HEK293T (cell line): ENCODE results near the gene SBNO2.

Experiments used
- CTCF ChIA-PET: fragments of 350-600 bp; formaldehyde crosslinking; extraction: SDS; loops from one replicate; lab custom pipeline; 2021; ENCODE audit warnings: antibody characterized with exemption, inconsistent platforms; lab: Yijun Ruan, JAX
- POLR2A ChIA-PET: fragments of 350-600 bp; formaldehyde crosslinking; extraction: SDS; loops from one replicate; lab custom pipeline; 2020; ENCODE audit warnings: antibody characterized with exemption, inconsistent platforms; lab: Yijun Ruan, JAX
- DNase-seq: peaks from one replicate; pipeline ENCODE4 v3.0.0; 2012; ENCODE audit warnings: mixed read lengths; ENCODE audit errors: extremely low spot score
- ARNT ChIP-seq: fragments of 450-650 bp; IDR thresholded peaks from 2 replicates; pipeline ENCODE4 v1.6.1; 2017; ENCODE audit warnings: mild to moderate bottlenecking
- BHLHE40 ChIP-seq: fragments of 450-650 bp; IDR thresholded peaks from 2 replicates; pipeline ENCODE4 v1.6.1; 2016; ENCODE audit warnings: mild to moderate bottlenecking, moderate library complexity, borderline replicate concordance
- CTBP1 ChIP-seq: fragments of 450-650 bp; IDR thresholded peaks from 2 replicates; pipeline ENCODE4 v1.6.1; 2016; ENCODE audit warnings: borderline replicate concordance
- ELF4 ChIP-seq: fragments of 450-650 bp; IDR thresholded peaks from 2 replicates; pipeline ENCODE4 v1.6.1; 2017; ENCODE audit warnings: antibody characterized with exemption
- FOXA1 ChIP-seq: fragments of 450-650 bp; IDR thresholded peaks from 2 replicates; pipeline ENCODE4 v1.6.1; 2016; ENCODE audit warnings: mild to moderate bottlenecking
- FOXK2 ChIP-seq: fragments of 450-650 bp; IDR thresholded peaks from 2 replicates; pipeline ENCODE4 v1.6.1; 2016; ENCODE audit warnings: mild to moderate bottlenecking
- FOXM1 ChIP-seq: fragments of 450-650 bp; IDR thresholded peaks from 2 replicates; pipeline ENCODE4 v1.6.1; 2017; ENCODE audit warnings: mild to moderate bottlenecking, borderline replicate concordance
- HDGF ChIP-seq: fragments of 450-650 bp; IDR thresholded peaks from 2 replicates; pipeline ENCODE4 v1.6.1; 2017; ENCODE audit warnings: antibody characterized with exemption, borderline replicate concordance
- L3MBTL2 ChIP-seq: fragments of 450-650 bp; conservative IDR thresholded peaks from 2 replicates; pipeline ENCODE4 v1.6.1; 2016; ENCODE audit warnings: mild to moderate bottlenecking
- LEF1 ChIP-seq: fragments of 450-650 bp; IDR thresholded peaks from 2 replicates; pipeline ENCODE4 v1.6.1; 2017; ENCODE audit warnings: mild to moderate bottlenecking, borderline replicate concordance
- NFRKB ChIP-seq: fragments of 450-650 bp; IDR thresholded peaks from 2 replicates; pipeline ENCODE4 v1.6.1; 2016; ENCODE audit warnings: mild to moderate bottlenecking, moderate library complexity
- PKNOX1 ChIP-seq: fragments of 450-650 bp; IDR thresholded peaks from 2 replicates; pipeline ENCODE4 v1.6.1; 2016
- SP1 ChIP-seq: fragments of 450-650 bp; IDR thresholded peaks from 2 replicates; pipeline ENCODE4 v1.6.1; 2017
- SUZ12 ChIP-seq: fragments of 450-650 bp; IDR thresholded peaks from 2 replicates; pipeline ENCODE4 v1.6.1; 2016; ENCODE audit warnings: mild to moderate bottlenecking
- TARDBP ChIP-seq: fragments of 450-650 bp; IDR thresholded peaks from 2 replicates; pipeline ENCODE4 v1.6.1; 2016
- ZNF384 ChIP-seq: fragments of 450-650 bp; IDR thresholded peaks from 2 replicates; pipeline ENCODE4 v1.6.1; 2016

SBNO2 gene

GRCh38 chr19:1122972-1123363, 51.1 kb downstream of the SBNO2 start:
- POLR2A ChIA-PET: interaction anchor here (0.8 to 1.2 kb wide), 3 partner anchors 19 to 146 kb away, joined by 3 to 4 read pairs (median 3); partner anchors contain the start of genes ARHGAP45 and GPX4
- DNase-seq: peak; percentile 98
- TF ChIP-seq LEF1 (no peak), FOXM1 (no peak), SP1 (peak; percentile 100), ELF4 (no peak), L3MBTL2 (no peak)

GRCh38 chr19:1122021-1122971, 51.8 kb downstream of the SBNO2 start:
- no peak for DNase-seq
- ChIA-PET POLR2A (interaction anchor here (0.8 to 1.2 kb wide), 3 partner anchors 18 to 147 kb away, joined by 3 to 4 read pairs (median 3); partner anchors contain the start of genes ARHGAP45 and GPX4), CTCF (interaction anchor here (1.0 kb wide), 1 partner anchor 9 kb away, joined by 3 read pairs; no protein-coding TSS in a partner anchor)
- TF ChIP-seq CTBP1 (no peak), FOXA1 (no peak), FOXK2 (no peak), FOXM1 (no peak), HDGF (no peak), ELF4 (no peak), LEF1 (no peak), SP1 (no peak), PKNOX1 (no peak), BHLHE40 (no peak), ARNT (no peak), TARDBP (no peak), SUZ12 (no peak), NFRKB (no peak), L3MBTL2 (no peak), ZNF384 (no peak)

More at GRCh38 chr19:1122972-1123363, 51.1 kb downstream of the SBNO2 start:
- CTCF ChIA-PET: interaction anchor here (1.0 to 1.1 kb wide), 2 partner anchors 9 to 91 kb away, joined by 3 to 5 read pairs; no protein-coding TSS in a partner anchor

- ChIA-PET CTCF (no interaction called here), POLR2A (no interaction called here)
- DNase-seq: no peak
- no peak for TF ChIP-seq LEF1
- TF ChIP-seq CTBP1: no peak
- no peak for TF ChIP-seq SUZ12
- TF ChIP-seq FOXM1: no peak
These were observed 52.7 kb downstream of the SBNO2 start for GRCh38 chr19:1121395-1121794.

GRCh38 chr19:1119475-1120217, 54.4 kb downstream of the SBNO2 start:
- no peak for DNase-seq
- ChIA-PET POLR2A (interaction anchor here (1.4 kb wide), 1 partner anchor 149 kb away, joined by 3 read pairs; no protein-coding TSS in a partner anchor), CTCF (no interaction called here)
- TF ChIP-seq PKNOX1 (no peak), FOXM1 (no peak), NFRKB (no peak), ZNF384 (no peak), FOXK2 (no peak), FOXA1 (no peak), ELF4 (no peak), TARDBP (no peak), ARNT (no peak), HDGF (no peak)

- TF ChIP-seq TARDBP (no peak), SP1 (no peak), BHLHE40 (no peak), ARNT (no peak), PKNOX1 (no peak), L3MBTL2 (no peak), HDGF (no peak), SUZ12 (no peak), NFRKB (no peak)
- POLR2A ChIA-PET: interaction anchor here (1.4 kb wide), 1 partner anchor 150 kb away, joined by 3 read pairs; no protein-coding TSS in a partner anchor
- no peak for DNase-seq
- CTCF ChIA-PET: no interaction called here
These were observed 55.1 kb downstream of the SBNO2 start for GRCh38 chr19:1118999-1119398.

- CTCF ChIA-PET: no interaction called here
- TF ChIP-seq L3MBTL2: no peak
- no peak for TF ChIP-seq BHLHE40
- TF ChIP-seq CTBP1: no peak
- no peak for TF ChIP-seq FOXM1
- no peak for TF ChIP-seq NFRKB
- no peak for TF ChIP-seq ARNT
- TF ChIP-seq HDGF: no peak
- TF ChIP-seq PKNOX1: no peak
- no peak for TF ChIP-seq LEF1
- TF ChIP-seq ZNF384: no peak
- TF ChIP-seq FOXK2: no peak
- no peak for TF ChIP-seq FOXA1
- no peak for TF ChIP-seq TARDBP
- TF ChIP-seq ELF4: no peak
- TF ChIP-seq SP1: no peak
- TF ChIP-seq SUZ12: no peak
- DNase-seq: no peak
- POLR2A ChIA-PET: no interaction called here
These were observed 56.4 kb downstream of the SBNO2 start for GRCh38 chr19:1117654-1118053.
